Bone marrow (tissue), 2 donors: ENCODE measurements around the gene ANKRD11.
"Not testable (repeated sequence)": the region's sequence is repeated elsewhere in the genome, so short reads cannot be mapped to it uniquely, and the experiment has no call there.

Source experiments
- DNase-seq, 2 donors: peaks; one replicate each; lab custom pipeline; 2025; lab: John Stamatoyannopoulos, UW

The ANKRD11 gene

DNA sequence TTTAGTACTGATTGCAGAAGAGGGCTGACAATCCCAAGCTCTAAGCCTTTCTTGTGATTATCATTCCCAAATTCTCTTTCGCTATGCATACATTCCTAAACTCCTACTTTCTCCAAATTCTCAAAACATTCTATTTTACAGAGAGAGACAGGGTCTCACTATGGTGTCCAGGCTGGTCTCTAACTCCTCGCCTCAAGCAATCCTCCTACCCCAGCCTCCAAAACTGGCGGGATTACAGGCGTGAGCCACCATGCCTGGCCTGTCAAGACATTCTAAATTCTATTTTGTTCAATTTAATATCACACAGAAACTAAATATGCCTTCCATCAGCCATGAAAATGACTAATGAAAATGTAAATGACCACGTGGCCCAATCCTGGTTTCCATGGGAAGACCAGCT lies 39.8 kb downstream of the ANKRD11 start:
- DNase-seq, result no peak

DNA sequence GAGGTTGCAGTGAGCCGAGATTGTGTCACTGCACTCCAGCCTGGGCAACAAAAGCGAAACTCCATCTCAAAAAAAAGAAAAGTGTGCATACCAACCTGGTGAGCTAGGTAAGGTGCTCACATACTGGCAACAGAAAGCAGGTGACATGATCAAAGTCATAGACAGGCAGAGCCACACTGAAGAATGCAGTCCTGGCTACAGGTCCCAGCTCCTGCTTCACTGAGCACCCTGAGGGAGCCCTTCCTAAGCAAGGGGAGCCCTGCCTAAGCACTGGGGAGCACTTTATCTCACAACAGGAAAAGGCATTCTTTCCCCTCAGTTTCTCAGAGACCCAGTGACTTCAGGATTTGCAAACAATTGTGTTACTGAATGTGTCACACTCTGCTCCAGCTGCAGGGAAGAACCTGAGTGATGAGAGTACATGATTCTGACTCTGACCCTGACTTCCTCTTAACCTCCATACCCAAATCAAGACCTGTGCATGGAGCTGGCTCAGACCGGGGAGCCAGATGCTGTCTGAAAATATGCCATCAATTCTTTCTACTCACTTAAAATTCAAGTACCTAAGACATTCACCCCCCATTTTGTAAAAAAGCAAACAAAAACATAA lies 40.5 kb downstream of the ANKRD11 start:
- DNase-seq, result peak in 1 of 2 donors; percentile 64

DNA sequence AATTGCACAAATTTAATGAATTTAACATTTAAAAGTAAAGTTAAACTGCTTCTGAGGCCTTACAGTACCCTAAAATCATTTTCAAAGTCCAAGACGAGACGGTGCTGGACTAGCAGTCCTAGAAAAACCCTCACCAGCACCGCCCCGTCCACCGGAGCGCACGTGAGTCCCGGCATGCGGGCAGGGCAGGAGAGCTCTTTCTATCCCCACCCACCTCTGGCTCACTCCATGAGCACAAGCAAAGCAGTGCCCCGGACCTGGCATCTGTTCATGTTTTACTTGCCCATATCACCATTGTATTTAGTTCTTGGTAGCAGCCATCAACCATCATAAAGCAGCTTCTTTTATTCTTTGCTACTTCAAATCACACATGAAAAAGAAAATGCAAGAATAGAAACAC lies 41.7 kb downstream of the ANKRD11 start:
- DNase-seq, result no peak

GRCh38 chr16:89446975-89447293 lies 43.4 kb downstream of the ANKRD11 start:
- no peak for DNase-seq

DNA sequence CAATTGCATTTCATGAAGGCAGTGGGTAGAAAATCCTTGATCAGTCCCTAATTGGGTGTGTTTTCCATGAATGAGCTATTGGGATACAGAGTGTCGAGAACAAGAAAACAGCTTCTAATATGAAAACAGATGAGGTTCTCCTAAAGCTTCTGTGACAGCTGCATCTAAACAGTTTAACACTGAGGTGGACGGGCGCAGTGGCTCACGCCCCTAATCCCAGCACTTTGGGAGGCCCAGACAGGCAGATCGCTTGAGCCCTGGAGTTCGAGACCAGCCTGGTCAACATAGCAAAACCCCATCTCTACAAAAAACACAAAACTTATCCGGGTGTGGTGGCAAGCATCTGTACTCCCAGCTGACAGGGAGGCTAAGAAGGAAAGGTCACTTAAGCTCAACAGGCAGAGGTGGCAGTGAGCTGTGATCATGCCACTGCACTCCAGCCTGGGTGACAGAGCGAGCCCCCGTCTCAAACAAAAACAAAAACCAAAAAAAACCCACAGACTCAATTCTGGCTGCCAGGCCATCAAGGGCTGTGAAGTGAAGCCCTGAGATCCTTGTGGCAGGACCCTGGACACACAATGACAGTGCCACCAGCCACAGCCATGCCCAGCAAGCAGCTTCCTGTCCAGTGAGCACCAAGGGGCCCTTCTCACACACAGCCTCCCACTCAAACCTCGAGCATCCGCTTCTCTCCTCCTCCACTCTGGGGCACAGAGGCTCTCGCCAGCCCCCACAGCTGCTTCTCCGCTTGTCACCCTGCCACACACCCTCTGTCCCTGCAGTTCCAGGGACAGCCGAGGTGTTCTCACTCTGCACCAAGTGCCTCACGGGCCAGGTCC lies 44.0 kb downstream of the ANKRD11 start:
- DNase-seq, result no peak

GRCh38 chr16:89445166-89445565 lies 45.2 kb downstream of the ANKRD11 start:
- no peak for DNase-seq

- no peak for DNase-seq
Observed at GRCh38 chr16:89444728-89445127, 45.6 kb downstream of the ANKRD11 start.

GRCh38 chr16:89444151-89444723 lies 46.1 kb downstream of the ANKRD11 start:
- peak in 1 of 2 donors; percentile 62 for DNase-seq

DNA sequence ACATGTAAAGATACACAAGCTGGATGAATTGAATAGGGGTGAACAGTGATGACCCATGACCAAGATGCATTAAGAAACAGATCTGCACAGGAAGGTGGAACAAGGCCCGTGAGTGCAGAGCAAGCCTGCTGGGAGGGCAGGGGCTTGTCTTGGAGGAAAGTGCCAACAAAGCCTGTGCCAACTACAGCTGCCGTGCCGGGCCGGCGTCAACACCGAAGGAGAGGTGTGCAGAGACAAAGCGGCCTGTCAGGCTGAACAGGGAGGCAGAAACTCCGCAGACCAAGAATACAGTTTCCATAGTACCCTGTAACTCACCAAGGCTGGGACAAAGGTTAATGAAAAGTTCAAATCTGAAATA lies 46.7 kb downstream of the ANKRD11 start:
- no peak for DNase-seq

GRCh38 chr16:89442990-89443726 lies 47.2 kb downstream of the ANKRD11 start:
- DNase-seq, result no peak

DNA sequence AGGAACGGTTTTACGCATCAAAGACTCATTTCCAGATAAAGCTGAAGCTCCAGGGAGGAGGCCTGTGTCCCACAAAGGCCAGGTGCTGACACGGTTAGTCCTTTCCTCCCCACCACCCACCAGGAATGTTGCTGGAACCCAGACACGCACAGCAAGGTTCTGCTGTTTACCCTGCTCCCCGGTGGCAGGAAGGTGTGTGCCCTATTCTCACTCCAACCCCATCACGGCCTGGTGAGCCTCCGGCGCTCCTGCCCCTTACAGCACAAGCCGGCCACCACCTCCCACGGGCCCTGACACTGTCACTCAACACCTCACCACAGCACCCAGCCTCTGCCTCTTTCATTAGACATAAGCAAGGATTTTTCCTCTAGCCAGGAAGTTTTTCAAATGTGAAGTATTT lies 47.8 kb downstream of the ANKRD11 start:
- no peak for DNase-seq

- no peak for DNase-seq
Observed at GRCh38 chr16:89439659-89440058, 50.7 kb downstream of the ANKRD11 start.

- DNase-seq, result no peak
Observed at GRCh38 chr16:89437991-89438390, 52.4 kb downstream of the ANKRD11 start.

DNA sequence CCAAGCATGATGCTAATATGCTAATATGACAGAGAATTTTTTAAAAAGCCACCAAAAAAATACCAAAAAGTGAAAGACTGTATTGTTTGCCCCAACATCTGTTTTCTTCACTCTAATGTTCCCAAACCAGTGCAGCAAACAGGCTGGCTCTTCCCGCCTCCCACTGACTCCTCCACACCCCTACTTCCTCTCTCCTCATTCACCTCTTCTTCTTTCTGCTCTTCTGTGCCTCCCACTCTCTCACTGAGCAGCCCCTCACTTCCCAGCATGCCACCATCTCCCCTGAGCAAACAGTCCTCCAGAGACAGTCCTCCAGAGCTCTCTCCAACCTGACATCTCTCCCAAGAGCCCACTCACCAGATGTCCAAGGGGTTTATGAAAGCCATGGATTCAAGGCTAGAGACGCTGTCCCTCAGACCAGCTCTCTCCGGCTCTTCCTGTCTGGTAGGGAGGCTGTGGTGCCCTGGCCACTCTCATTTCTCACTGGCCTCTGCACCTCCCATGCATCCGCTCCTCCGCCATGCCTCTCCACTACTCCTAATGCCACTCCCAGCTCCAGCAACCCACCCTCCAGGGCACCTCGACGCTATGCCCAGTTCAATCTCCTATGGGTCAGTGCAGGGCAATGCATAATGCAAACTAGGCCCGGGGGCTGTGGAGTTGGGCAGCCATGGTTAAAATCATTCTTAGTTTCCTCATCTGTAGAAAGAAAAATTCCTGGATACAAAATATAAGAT lies 52.9 kb downstream of the ANKRD11 start:
- DNase-seq, result no peak

- no peak for DNase-seq
Observed at GRCh38 chr16:89436366-89436765, 54.0 kb downstream of the ANKRD11 start.

DNA sequence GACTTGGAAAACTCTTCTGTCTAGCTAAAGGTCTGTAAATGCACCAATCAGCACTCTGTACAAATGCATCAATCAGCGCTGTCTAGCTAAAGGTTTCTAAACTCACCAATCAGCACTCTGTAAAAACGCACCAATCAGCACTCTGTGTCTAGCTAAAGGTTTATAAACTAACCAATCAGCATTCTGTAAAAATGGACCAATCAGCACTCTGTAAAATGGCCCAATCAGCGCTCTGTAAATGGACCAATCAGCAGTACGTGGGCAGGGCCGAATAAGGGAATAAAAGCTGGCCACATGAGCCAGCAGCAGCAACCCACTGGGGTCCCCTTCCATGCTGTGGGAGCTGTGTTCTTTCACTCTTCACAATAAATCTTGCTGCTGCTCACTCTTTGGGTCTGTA lies 55.3 kb downstream of the ANKRD11 start:
- not testable (repeated sequence) for DNase-seq

DNA sequence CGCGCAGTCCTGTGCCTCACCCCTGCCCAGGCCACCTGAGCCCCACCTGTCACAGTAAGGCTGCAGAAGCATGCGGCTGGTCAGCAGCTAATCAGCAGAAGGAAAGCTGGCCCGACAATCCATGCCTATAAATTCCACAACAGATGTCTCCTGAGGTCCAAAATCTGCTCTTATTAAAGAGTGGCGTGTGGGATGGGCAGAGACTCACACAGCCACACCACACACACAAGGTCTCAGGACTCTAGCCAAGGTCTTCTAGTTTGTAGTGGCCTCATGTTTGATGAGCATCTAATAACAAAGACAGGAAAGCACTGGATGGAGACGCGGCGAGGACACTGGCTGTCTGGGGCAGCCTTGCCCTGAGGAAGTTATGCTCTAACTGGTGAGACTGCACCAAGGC lies 55.9 kb downstream of the ANKRD11 start:
- DNase-seq, result no peak

DNA sequence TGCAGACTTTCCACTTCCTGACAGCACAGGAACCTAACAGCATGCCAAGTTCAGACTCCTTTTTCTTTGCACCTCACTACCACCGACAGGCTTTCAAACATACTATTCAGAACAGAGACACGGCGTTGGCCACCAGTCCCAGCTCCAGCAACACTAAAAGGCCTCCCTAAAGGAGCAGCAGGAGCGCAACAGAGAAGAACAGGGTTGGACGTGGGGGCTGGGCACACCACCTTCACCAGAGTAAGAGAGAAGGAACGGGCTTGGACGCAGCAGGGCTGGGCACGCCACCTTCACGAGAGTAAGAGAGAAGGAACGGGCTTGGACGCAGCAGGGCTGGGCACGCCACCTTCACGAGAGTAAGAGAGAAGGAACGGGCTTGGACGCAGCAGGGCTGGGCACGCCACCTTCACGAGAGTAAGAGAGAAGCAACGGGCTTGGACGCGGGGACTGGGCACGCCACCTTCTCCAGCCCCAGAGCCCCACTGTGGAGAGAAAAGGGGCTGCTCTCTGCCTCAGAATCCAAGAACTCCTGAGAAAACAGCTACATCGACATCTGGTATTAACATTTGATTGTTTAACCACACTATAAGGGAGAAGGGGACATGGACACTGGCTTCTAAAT lies 56.9 kb downstream of the ANKRD11 start:
- not testable (repeated sequence) for DNase-seq

DNA sequence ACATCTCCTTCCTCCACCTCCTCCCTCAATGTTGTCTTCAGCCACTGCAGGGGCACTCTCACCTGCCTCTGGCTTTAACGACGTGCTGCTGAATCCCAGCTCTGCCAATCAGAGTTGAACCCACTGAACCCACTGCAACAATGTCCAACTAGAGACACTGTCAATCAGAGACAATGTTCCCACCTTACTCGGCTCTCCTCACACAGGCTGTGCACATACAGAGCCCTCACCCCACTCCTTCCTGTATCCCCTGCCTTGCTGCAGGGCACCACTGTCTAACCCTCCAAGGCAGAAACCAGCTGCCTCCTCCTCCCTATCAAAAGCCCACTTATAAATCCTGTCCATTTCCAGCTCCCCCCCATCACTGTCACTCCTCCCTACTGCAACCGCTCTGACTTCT lies 58.7 kb downstream of the ANKRD11 start:
- DNase-seq, result no peak

DNA sequence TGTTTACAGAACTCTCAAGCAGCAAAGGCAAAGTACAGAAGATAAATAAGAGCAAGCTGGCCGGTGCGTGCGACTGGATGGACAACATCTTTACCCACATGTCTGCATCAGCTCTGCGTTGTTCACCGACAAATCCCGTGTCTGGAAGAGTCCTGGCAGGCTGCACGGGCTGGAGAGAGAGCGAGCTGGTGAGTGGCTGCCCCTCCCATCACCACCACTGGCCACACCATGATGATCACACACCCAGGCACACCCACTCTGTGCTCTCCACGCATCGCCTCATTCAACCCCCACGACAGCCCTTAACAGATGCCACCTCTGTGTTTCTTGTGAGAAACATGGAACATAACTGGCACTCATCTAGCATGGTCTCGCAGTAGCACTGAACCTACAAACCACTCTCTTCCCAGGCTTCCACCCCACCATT lies 59.2 kb downstream of the ANKRD11 start:
- DNase-seq, result no peak

GRCh38 chr16:89430436-89431157 lies 59.8 kb downstream of the ANKRD11 start:
- DNase-seq, result no peak
